HCT116 (cell line): ENCODE results near the gene PHF3. TPM values are rescaled to one million over a fixed set of nuclear protein-coding genes. Genes with fewer than 3 reads are reported as not detected.

Experiments used
- ATAC-seq: fragments of 200-7000 bp; cut with Tn5 transposase; 2 replicates; pipeline ENCODE4 v1.9.1; 2020; ENCODE audit warnings: mild to moderate bottlenecking, moderate library complexity
- BruUV-seq: library from RNA; stranded (reverse); fragments of 400-500 nt; replicated peaks from 2 replicates; lab custom pipeline; 2021; lab: Mats Ljungman, UMichigan
- CTCF ChIA-PET: fragments of 300-600 bp; sonication (Branson Sonifier 250); formaldehyde crosslinking; loops from one replicate; lab custom pipeline; 2021; ENCODE audit warnings: antibody characterized with exemption; lab: Charles Lee
- POLR2A ChIA-PET: fragments of 300-600, 350-600 bp; sonication (Branson Sonifier 250); formaldehyde crosslinking; loops from one replicate; lab custom pipeline; 2021; ENCODE audit warnings: antibody characterized with exemption; lab: Charles Lee
- RAD21 ChIA-PET, 2 experiments: fragments of 300-600 bp; sonication (Branson Sonifier 250); formaldehyde crosslinking; loops; one replicate each; lab custom pipeline; 2023; ENCODE audit warnings: low total read pairs in 2 of 2; ENCODE audit not compliant: uncharacterized antibody in 2 of 2, unreplicated experiment in 2 of 2, low non-redundant PET in 1 of 2; lab: Charles Lee
- DNase-seq: peaks from one replicate; pipeline ENCODE4 v3.0.0-alpha.2; 2010; ENCODE audit warnings: low read depth, low spot score
- H2AFZ ChIP-seq: fragments of 200-600 bp; shearing (Covaris generic), sonication (generic); 2 replicates; pipeline ENCODE4 v1.6.1; 2017; ENCODE audit warnings: low read depth, mixed run types, mixed read lengths, antibody characterized with exemption, low read length; ENCODE audit not compliant: poor library complexity, severe bottlenecking
- H3K27ac ChIP-seq: 2 replicates; pipeline ENCODE4 v1.5.1; 2012; ENCODE audit warnings: low read depth, low read length
- H3K27me3 ChIP-seq: fragments of 200-600 bp; sonication (generic); 2 replicates; pipeline ENCODE4 v1.6.1; 2016; ENCODE audit warnings: mixed run types, low read length, mixed read lengths; ENCODE audit not compliant: insufficient read depth
- H3K36me3 ChIP-seq, 2 experiments: fragments of 200-500 bp in 1 of 2; fragments of 200-600 bp in 1 of 2; sonication (Bioruptor generic) in 1 of 2; sonication (generic) in 1 of 2; 2 replicates each; pipeline versions ENCODE4 v1.5.1 to v1.6.1; 2014 to 2016; ENCODE audit warnings: low read length in 2 of 2, inconsistent platforms in 1 of 2, mixed read lengths in 1 of 2, mixed run types in 1 of 2; ENCODE audit not compliant: insufficient read depth in 2 of 2, control insufficient read depth in 1 of 2
- H3K4me1 ChIP-seq, 2 experiments: fragments of 200-600 bp in 1 of 2; sonication (generic) in 1 of 2; 2 replicates each; pipeline versions ENCODE4 v1.5.1 to v1.6.1; 2012 to 2017; ENCODE audit warnings: low read length in 2 of 2, inconsistent platforms in 1 of 2, mild to moderate bottlenecking in 1 of 2, mixed read lengths in 1 of 2, mixed run types in 1 of 2, moderate library complexity in 1 of 2; ENCODE audit not compliant: insufficient read depth in 2 of 2, control insufficient read depth in 1 of 2
- H3K4me2 ChIP-seq: fragments of 200-600 bp; sonication (generic); 2 replicates; pipeline ENCODE4 v1.6.1; 2017; ENCODE audit warnings: mixed run types, low read length, mixed read lengths
- H3K4me3 ChIP-seq, 2 experiments: fragments of 200-600 bp in 1 of 2; sonication (generic) in 1 of 2; replicated peaks in 1 of 2; 2 replicates each; pipeline ENCODE4 v1.5.1; 2011 to 2016; ENCODE audit warnings: low read length in 2 of 2, control low read depth in 1 of 2, low read depth in 1 of 2, mild to moderate bottlenecking in 1 of 2, mixed read lengths in 1 of 2, mixed run types in 1 of 2
- H3K79me2 ChIP-seq: fragments of 200-600 bp; sonication (generic); 2 replicates; pipeline ENCODE4 v1.6.1; 2017; ENCODE audit warnings: mild to moderate bottlenecking, mixed run types, low read length, moderate library complexity, mixed read lengths; ENCODE audit not compliant: insufficient read depth
- H3K9ac ChIP-seq: fragments of 200-600 bp; sonication (generic); 2 replicates; pipeline ENCODE4 v1.6.1; 2016; ENCODE audit warnings: low read length, mixed read lengths
- H3K9me2 ChIP-seq: fragments of 200-600 bp; sonication (generic), shearing (Covaris generic); 2 replicates; pipeline ENCODE4 v1.6.1; 2017; ENCODE audit warnings: mixed run types, mild to moderate bottlenecking, moderate library complexity; ENCODE audit not compliant: insufficient read depth
- H3K9me3 ChIP-seq, 2 experiments: fragments of 200-500 bp in 1 of 2; fragments of 200-600 bp in 1 of 2; sonication (Bioruptor generic) in 1 of 2; sonication (generic) in 1 of 2; 2 replicates each; pipeline ENCODE4 v1.6.1; 2014 to 2017; ENCODE audit warnings: low read length in 2 of 2, mixed read lengths in 2 of 2, inconsistent platforms in 1 of 2, low read depth in 1 of 2, mild to moderate bottlenecking in 1 of 2, mixed run types in 1 of 2, moderate library complexity in 1 of 2; ENCODE audit not compliant: control insufficient read depth in 1 of 2, insufficient read depth in 1 of 2
- H4K20me1 ChIP-seq: fragments of 200-600 bp; sonication (generic), shearing (Covaris generic); 2 replicates; pipeline ENCODE4 v1.6.1; 2017; ENCODE audit warnings: mixed run types, mild to moderate bottlenecking, moderate library complexity; ENCODE audit not compliant: insufficient read depth
- EZH2 ChIP-seq: fragments of 200-600 bp; sonication (generic); IDR thresholded peaks from 2 replicates; pipeline ENCODE4 v1.6.1; 2017; ENCODE audit warnings: antibody characterized with exemption, mixed run types
- FOSL1 ChIP-seq: IDR thresholded peaks from 2 replicates; pipeline ENCODE4 v1.6.1; 2012; ENCODE audit warnings: low read depth
- JUND ChIP-seq: IDR thresholded peaks from 2 replicates; pipeline ENCODE4 v1.6.1; 2012
- POLR2A ChIP-seq: IDR thresholded peaks from 2 replicates; pipeline ENCODE4 v1.7.0; 2011; ENCODE audit warnings: borderline replicate concordance; ENCODE audit not compliant: insufficient read depth, insufficient read length; ENCODE audit errors: extremely low read depth
- POLR2AphosphoS5 ChIP-seq: IDR thresholded peaks from 2 replicates; pipeline ENCODE4 v1.6.1; 2011; ENCODE audit warnings: mild to moderate bottlenecking, low read depth, low read length, moderate library complexity
- SIN3A ChIP-seq: IDR thresholded peaks from 2 replicates; pipeline ENCODE4 v1.6.1; 2012; ENCODE audit warnings: low read depth
- intact Hi-C: fragments of 100-400 bp; cut with micrococcal nuclease; formaldehyde crosslinking; loops from 2 replicates; pipeline ENCODE4 v1.10.0; 2022
- total RNA-seq: library from RNA; stranded (reverse); gene quantifications from one replicate; pipeline ENCODE4 v1.2.1, GENCODE V29; 2021; ENCODE audit not compliant: unreplicated experiment
- TF ChIP-seq, protein P1 (sequence below): IDR thresholded peaks from 2 replicates; pipeline ENCODE4 v1.6.1; 2012; ENCODE audit warnings: low read depth

The PHF3 gene
- total RNA-seq, 1 experiment from 2014 or later, result 51.1 TPM

DNA sequence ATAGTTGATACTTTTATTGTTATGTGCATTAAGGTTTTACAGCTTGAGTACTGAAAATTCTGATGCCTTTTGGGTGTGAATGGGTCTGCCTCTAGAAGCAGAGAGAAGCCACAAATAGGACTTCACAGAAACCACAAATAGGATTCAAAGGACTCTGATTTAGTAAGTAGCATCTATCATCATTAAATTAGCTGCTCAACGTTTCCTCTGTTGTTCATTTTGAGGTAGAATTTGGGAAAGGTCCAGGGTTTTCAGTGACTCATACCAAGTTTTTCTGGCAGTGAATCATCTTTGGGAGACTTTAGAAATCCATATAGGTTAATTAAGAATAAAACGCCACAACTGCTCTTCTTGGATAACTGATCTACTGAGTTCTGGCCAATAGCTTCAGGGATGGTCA lies 105.1 kb downstream of the PHF3 start (continued):
- TF ChIP-seq FOSL1, result peak; percentile 82
- TF ChIP-seq EZH2, result no peak

DNA sequence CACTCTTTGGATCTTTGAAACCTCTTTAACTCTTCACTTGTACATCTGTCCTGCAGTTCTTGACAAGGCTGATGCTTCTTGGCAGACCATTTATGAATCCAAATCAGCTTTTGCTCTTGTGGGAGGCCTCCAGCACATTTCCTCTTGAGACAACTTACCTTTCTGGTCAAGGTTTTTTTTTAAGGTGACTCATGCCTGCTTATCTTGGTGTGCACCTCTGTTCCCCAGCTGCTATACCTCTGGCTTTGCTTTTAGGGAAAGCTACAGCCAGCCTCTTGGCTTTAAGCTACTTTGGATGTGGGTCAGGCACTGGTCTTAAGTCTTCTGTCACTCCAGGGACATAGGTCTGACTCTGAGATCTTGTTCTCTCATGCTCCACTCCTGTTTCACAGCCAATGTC lies 106.5 kb downstream of the PHF3 start:
- H2AFZ ChIP-seq, result no peak overlapping the region
- H3K27ac ChIP-seq, result no peak overlapping the region
- H3K79me2 ChIP-seq, result no peaks in the 10 kb centered on the region
- DNase-seq (no peak), ATAC-seq (peak; percentile 55)
- H3K4me3 ChIP-seq, result no peak overlapping the region
- H3K9ac ChIP-seq, result no peak overlapping the region
- TF ChIP-seq FOSL1 (peak; percentile 36), SIN3A (no peak), POLR2AphosphoS5 (no peak), JUND (peak; percentile 58; the same call in 1 of the 2 replicates), POLR2A (no peak)
- TF ChIP-seq, protein P1, sequence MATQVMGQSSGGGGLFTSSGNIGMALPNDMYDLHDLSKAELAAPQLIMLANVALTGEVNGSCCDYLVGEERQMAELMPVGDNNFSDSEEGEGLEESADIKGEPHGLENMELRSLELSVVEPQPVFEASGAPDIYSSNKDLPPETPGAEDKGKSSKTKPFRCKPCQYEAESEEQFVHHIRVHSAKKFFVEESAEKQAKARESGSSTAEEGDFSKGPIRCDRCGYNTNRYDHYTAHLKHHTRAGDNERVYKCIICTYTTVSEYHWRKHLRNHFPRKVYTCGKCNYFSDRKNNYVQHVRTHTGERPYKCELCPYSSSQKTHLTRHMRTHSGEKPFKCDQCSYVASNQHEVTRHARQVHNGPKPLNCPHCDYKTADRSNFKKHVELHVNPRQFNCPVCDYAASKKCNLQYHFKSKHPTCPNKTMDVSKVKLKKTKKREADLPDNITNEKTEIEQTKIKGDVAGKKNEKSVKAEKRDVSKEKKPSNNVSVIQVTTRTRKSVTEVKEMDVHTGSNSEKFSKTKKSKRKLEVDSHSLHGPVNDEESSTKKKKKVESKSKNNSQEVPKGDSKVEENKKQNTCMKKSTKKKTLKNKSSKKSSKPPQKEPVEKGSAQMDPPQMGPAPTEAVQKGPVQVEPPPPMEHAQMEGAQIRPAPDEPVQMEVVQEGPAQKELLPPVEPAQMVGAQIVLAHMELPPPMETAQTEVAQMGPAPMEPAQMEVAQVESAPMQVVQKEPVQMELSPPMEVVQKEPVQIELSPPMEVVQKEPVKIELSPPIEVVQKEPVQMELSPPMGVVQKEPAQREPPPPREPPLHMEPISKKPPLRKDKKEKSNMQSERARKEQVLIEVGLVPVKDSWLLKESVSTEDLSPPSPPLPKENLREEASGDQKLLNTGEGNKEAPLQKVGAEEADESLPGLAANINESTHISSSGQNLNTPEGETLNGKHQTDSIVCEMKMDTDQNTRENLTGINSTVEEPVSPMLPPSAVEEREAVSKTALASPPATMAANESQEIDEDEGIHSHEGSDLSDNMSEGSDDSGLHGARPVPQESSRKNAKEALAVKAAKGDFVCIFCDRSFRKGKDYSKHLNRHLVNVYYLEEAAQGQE, result no peak
- peaks cover 37 to 41% of the 10 kb centered on the region in 2 experiments for H3K4me1 ChIP-seq
- ChIA-PET CTCF (interaction anchor here (1.0 to 1.7 kb wide), 2 partner anchors 22 to 60 kb away, joined by 3 to 4 read pairs; no protein-coding TSS in a partner anchor), POLR2A (no interaction called here), RAD21 (no interaction called here)
- H3K9me3 ChIP-seq, result no peaks in the 10 kb centered on the region
- peak overlapping the region; percentile 57 for H3K4me2 ChIP-seq
- intact Hi-C loops, result no loop called here
- no peaks in the 10 kb centered on the region for H4K20me1 ChIP-seq
- no peaks in the 10 kb centered on the region for H3K9me2 ChIP-seq
- no TSS peak for BruUV-seq
- no peaks in the 10 kb centered on the region for H3K36me3 ChIP-seq
- no peaks in the 10 kb centered on the region for H3K27me3 ChIP-seq
